Measurements from ENCODE around the gene CENPC.

- TF ChIP-seq, protein P1, sequence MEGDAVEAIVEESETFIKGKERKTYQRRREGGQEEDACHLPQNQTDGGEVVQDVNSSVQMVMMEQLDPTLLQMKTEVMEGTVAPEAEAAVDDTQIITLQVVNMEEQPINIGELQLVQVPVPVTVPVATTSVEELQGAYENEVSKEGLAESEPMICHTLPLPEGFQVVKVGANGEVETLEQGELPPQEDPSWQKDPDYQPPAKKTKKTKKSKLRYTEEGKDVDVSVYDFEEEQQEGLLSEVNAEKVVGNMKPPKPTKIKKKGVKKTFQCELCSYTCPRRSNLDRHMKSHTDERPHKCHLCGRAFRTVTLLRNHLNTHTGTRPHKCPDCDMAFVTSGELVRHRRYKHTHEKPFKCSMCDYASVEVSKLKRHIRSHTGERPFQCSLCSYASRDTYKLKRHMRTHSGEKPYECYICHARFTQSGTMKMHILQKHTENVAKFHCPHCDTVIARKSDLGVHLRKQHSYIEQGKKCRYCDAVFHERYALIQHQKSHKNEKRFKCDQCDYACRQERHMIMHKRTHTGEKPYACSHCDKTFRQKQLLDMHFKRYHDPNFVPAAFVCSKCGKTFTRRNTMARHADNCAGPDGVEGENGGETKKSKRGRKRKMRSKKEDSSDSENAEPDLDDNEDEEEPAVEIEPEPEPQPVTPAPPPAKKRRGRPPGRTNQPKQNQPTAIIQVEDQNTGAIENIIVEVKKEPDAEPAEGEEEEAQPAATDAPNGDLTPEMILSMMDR (IDR thresholded peaks at IDR 0.05): no peak
- no peak for TF ChIP-seq POLR2A (IDR thresholded peaks at IDR 0.05)
Observed at GRCh38 chr4:67593741-67594175, 48.5 kb upstream of the CENPC start.

Data from suprapubic skin (tissue), 3 donors.